Lower lobe of right lung (tissue), 2 donors: ENCODE measurements around the gene PCBD2. TPM values are rescaled to one million over a fixed set of nuclear protein-coding genes. Genes with fewer than 3 reads are reported as not detected.

Source experiments
- ATAC-seq, 2 donors: fragments of 200-7000 bp; cut with Tn5 transposase; one replicate each; pipeline ENCODE4 v1.9.1; 2020 to 2022; ENCODE audit warnings: mild to moderate bottlenecking in 2 of 2, moderate library complexity in 2 of 2
- DNase-seq: peaks from one replicate; pipeline ENCODE4 v3.0.0-alpha.2; 2020
- H3K27ac ChIP-seq: fragments of 200-600 bp; one replicate; pipeline ENCODE4 v1.8.0; 2022
- H3K27me3 ChIP-seq: fragments of 200-600 bp; one replicate; pipeline ENCODE4 v1.8.0; 2022; ENCODE audit warnings: low read depth
- H3K36me3 ChIP-seq: fragments of 200-600 bp; one replicate; pipeline ENCODE4 v1.8.0; 2022; ENCODE audit warnings: mild to moderate bottlenecking
- H3K4me1 ChIP-seq: fragments of 200-600 bp; one replicate; pipeline ENCODE4 v1.8.0; 2022
- H3K4me3 ChIP-seq: fragments of 200-600 bp; one replicate; pipeline ENCODE4 v1.8.0; 2022; ENCODE audit warnings: mild to moderate bottlenecking
- H3K9me3 ChIP-seq: fragments of 200-600 bp; one replicate; pipeline ENCODE4 v1.8.0; 2022
- intact Hi-C: fragments of 100-400 bp; cut with DNase I; formaldehyde crosslinking; loops from one replicate; pipeline ENCODE4 v1.11.0; 2022
- total RNA-seq: library from RNA; stranded (reverse); fragmentation: NEBNext Ultra II Directional; extraction: Animal tissue kit (Norgen Biotek cat#: 25700); gene quantifications from one replicate; pipeline ENCODE4 v1.2.1, GENCODE V29; 2021
- TF ChIP-seq, protein P1 (sequence below): fragments of 200-600 bp; IDR thresholded peaks from one replicate; pipeline ENCODE4 v1.8.0; 2022; ENCODE audit warnings: antibody characterized with exemption, mild to moderate bottlenecking
- donor health status: DM: no; HTN: yes; CAD: no; lungs with severe emphysema.

PCBD2 gene
- total RNA-seq, 1 donor from 2014 or later: 13.1 TPM

DNA sequence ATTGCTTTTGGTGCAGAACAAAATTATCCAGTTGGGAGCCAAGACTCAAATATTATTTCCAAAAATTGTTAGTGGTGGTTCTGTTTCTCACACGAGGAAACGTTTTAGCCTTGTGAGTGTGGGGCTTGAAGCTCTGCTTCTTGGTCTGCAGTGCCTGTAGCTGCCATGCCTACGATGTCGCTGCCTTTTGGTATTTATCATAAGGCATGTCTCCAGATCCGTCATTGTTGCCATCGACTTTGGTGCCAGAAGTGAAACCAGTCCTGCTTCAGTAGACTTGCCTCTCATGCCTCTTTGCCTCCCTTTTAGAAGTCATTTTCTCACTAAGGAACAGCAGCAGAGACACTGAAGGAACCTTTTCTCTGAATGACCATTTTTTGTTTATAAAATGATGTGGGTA lies 33.1 kb downstream of the PCBD2 start:
- Histone ChIP-seq H3K36me3 (peaks cover 28% of the 10 kb centered on the region), H3K9me3 (no peaks in the 10 kb centered on the region), H3K27me3 (no peaks in the 10 kb centered on the region), H3K4me3 (no peak overlapping the region), H3K4me1 (no peaks in the 10 kb centered on the region), H3K27ac (no peak overlapping the region)
- DNase-seq: no peak
- TF ChIP-seq, protein P1, sequence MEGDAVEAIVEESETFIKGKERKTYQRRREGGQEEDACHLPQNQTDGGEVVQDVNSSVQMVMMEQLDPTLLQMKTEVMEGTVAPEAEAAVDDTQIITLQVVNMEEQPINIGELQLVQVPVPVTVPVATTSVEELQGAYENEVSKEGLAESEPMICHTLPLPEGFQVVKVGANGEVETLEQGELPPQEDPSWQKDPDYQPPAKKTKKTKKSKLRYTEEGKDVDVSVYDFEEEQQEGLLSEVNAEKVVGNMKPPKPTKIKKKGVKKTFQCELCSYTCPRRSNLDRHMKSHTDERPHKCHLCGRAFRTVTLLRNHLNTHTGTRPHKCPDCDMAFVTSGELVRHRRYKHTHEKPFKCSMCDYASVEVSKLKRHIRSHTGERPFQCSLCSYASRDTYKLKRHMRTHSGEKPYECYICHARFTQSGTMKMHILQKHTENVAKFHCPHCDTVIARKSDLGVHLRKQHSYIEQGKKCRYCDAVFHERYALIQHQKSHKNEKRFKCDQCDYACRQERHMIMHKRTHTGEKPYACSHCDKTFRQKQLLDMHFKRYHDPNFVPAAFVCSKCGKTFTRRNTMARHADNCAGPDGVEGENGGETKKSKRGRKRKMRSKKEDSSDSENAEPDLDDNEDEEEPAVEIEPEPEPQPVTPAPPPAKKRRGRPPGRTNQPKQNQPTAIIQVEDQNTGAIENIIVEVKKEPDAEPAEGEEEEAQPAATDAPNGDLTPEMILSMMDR: no peak
- no peak for ATAC-seq
- intact Hi-C loops: no loop called here

DNA sequence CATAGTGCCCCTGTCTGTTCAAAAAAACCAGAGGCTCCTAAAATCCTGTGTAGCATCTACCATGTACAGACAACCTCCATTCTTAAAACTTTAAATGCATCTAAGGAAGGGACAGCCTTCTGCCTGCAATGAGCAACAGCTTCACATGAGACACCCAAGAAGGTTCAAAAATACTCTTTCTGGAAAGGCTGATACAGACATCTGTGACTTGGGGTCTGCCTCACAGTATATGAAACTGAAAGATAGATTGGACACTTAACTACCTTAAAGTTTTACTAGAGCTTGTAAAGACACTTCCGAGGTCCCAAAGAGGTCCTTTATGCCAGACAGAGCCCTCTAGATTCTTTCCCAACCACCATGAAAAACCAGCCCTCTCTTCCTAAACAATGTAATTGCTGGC lies 34.6 kb downstream of the PCBD2 start:
- DNase-seq: no peak
- Histone ChIP-seq H3K36me3 (peaks cover 20% of the 10 kb centered on the region), H3K27ac (no peak overlapping the region), H3K27me3 (no peaks in the 10 kb centered on the region), H3K4me3 (no peak overlapping the region), H3K9me3 (no peaks in the 10 kb centered on the region), H3K4me1 (no peaks in the 10 kb centered on the region)
- intact Hi-C loops: no loop called here
- TF ChIP-seq, protein P1: no peak
- no peak for ATAC-seq

DNA sequence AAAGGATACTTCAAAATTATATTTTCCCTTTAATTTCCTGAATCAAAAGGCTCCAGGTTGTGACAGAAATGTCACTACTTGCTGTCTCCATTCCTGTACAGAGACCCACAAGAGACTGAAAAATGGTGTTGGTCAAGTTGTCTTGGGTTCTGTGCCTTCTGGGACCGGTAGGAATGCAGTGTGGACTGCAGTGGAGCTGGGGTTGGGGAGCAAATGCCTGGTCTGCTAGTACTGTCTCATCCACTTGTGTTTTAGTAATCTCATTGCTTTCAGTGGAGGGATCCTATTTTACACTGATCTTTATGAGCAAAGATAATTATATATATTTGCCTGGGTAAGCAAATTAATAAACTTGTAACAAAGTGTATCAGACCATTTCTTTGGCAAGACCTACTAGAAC lies 38.6 kb downstream of the PCBD2 start:
- ATAC-seq: no peak

GRCh38 chr5:134944630-134945029 lies 39.7 kb downstream of the PCBD2 start:
- no peak overlapping the region for H3K27ac ChIP-seq

More for the DNA sequence above, 38.6 kb downstream of the PCBD2 start:
- TF ChIP-seq, protein P1: no peak
- intact Hi-C loops: no loop called here
- Histone ChIP-seq H3K36me3 (no peaks in the 10 kb centered on the region), H3K27ac (no peak overlapping the region), H3K27me3 (no peaks in the 10 kb centered on the region), H3K4me1 (no peaks in the 10 kb centered on the region), H3K9me3 (no peaks in the 10 kb centered on the region), H3K4me3 (no peak overlapping the region)
- DNase-seq: no peak

DNA sequence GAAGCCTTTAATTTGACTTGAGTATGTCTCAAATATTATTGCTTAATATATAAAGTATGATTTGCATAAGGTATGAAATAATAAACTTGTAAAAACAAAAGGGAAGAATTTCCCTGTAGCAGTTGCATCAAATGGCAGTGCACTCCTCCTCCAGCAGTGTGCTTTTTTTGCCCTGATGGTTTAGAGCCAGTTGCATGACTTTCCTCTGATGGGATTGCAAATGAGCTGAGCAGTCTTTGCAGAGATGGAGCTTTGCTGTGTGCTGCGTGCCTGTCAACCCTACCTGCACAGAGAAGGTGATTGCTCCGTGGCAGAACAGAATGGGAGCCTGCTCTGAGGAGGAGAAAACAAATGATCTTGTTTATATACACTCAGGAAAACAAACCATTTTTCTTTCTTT lies 40.1 kb downstream of the PCBD2 start:
- TF ChIP-seq, protein P1: no peak
- H3K27ac ChIP-seq: no peak overlapping the region
- no peak for ATAC-seq
- H3K36me3 ChIP-seq: no peaks in the 10 kb centered on the region
- H3K27me3 ChIP-seq: no peaks in the 10 kb centered on the region
- no peaks in the 10 kb centered on the region for H3K9me3 ChIP-seq
- no peak for DNase-seq
- H3K4me1 ChIP-seq: no peaks in the 10 kb centered on the region
- no peak overlapping the region for H3K4me3 ChIP-seq
- intact Hi-C loops: no loop called here

More at GRCh38 chr5:134944630-134945029, 39.7 kb downstream of the PCBD2 start:
- H3K27me3 ChIP-seq: no peaks in the 10 kb centered on the region
- DNase-seq: no peak
- H3K36me3 ChIP-seq: no peaks in the 10 kb centered on the region
- no peak for ATAC-seq
- H3K4me1 ChIP-seq: no peaks in the 10 kb centered on the region
- intact Hi-C loops: no loop called here
- TF ChIP-seq, protein P1: no peak
- no peak overlapping the region for H3K4me3 ChIP-seq
- no peaks in the 10 kb centered on the region for H3K9me3 ChIP-seq

- H3K36me3 ChIP-seq: no peaks in the 10 kb centered on the region
- no peak overlapping the region for H3K4me3 ChIP-seq
- ATAC-seq: no peak
- TF ChIP-seq, protein P1: no peak
- DNase-seq: no peak
- intact Hi-C loops: no loop called here
- H3K9me3 ChIP-seq: peaks cover 3% of the 10 kb centered on the region
- H3K27ac ChIP-seq: no peak overlapping the region
- no peaks in the 10 kb centered on the region for H3K27me3 ChIP-seq
- no peaks in the 10 kb centered on the region for H3K4me1 ChIP-seq
Measured at GRCh38 chr5:134948911-134949310, 44.0 kb downstream of the PCBD2 start.
